Stimulated activated CD8-positive, alpha-beta memory T cell treated with anti-CD3 and anti-CD28 coated beads, Interleukin-4, amount 100 ng/mL, for 24 hours (primary cell): ENCODE measurements around the gene ZNF516.

ENCODE experiments used
- DNase-seq: peaks from one replicate; pipeline ENCODE4 v3.0.0-alpha.2; 2020; ENCODE audit warnings: low read depth

The ZNF516 gene

GRCh38 chr18:76441668-76442412 is 53.2 kb downstream of the ZNF516 start:
- DNase-seq, result no peak

GRCh38 chr18:76441002-76441667 is 53.9 kb downstream of the ZNF516 start:
- no peak for DNase-seq

- no peak for DNase-seq
Measured at GRCh38 chr18:76437910-76438309, 57.1 kb downstream of the ZNF516 start.

GRCh38 chr18:76437011-76437410 is 58.0 kb downstream of the ZNF516 start:
- DNase-seq, result no peak

- no peak for DNase-seq
Measured at GRCh38 chr18:76436342-76436741, 58.7 kb downstream of the ZNF516 start.

- no peak for DNase-seq
Measured at GRCh38 chr18:76435316-76435989, 59.6 kb downstream of the ZNF516 start.

- DNase-seq, result no peak
Measured at GRCh38 chr18:76434452-76434851, 60.6 kb downstream of the ZNF516 start.

GRCh38 chr18:76433788-76434187 is 61.3 kb downstream of the ZNF516 start:
- no peak for DNase-seq

- DNase-seq, result no peak
Measured at GRCh38 chr18:76432970-76433767, 61.9 kb downstream of the ZNF516 start.

GRCh38 chr18:76432274-76432755 is 62.7 kb downstream of the ZNF516 start:
- no peak for DNase-seq

GRCh38 chr18:76431437-76432273 is 63.4 kb downstream of the ZNF516 start:
- no peak for DNase-seq

GRCh38 chr18:76430636-76431035 is 64.4 kb downstream of the ZNF516 start:
- no peak for DNase-seq

- DNase-seq, result no peak
Measured at GRCh38 chr18:76429262-76430126, 65.5 kb downstream of the ZNF516 start.

GRCh38 chr18:76428396-76429261 is 66.4 kb downstream of the ZNF516 start:
- no peak for DNase-seq

- no peak for DNase-seq
Measured at GRCh38 chr18:76426737-76427305, 68.2 kb downstream of the ZNF516 start.

GRCh38 chr18:76425146-76426131 is 69.6 kb downstream of the ZNF516 start:
- no peak for DNase-seq

GRCh38 chr18:76422838-76423237 is 72.2 kb downstream of the ZNF516 start:
- no peak for DNase-seq

GRCh38 chr18:76422121-76422520 is 72.9 kb downstream of the ZNF516 start:
- DNase-seq, result no peak
